ENCODE data around the gene CCDC50.

DNA sequence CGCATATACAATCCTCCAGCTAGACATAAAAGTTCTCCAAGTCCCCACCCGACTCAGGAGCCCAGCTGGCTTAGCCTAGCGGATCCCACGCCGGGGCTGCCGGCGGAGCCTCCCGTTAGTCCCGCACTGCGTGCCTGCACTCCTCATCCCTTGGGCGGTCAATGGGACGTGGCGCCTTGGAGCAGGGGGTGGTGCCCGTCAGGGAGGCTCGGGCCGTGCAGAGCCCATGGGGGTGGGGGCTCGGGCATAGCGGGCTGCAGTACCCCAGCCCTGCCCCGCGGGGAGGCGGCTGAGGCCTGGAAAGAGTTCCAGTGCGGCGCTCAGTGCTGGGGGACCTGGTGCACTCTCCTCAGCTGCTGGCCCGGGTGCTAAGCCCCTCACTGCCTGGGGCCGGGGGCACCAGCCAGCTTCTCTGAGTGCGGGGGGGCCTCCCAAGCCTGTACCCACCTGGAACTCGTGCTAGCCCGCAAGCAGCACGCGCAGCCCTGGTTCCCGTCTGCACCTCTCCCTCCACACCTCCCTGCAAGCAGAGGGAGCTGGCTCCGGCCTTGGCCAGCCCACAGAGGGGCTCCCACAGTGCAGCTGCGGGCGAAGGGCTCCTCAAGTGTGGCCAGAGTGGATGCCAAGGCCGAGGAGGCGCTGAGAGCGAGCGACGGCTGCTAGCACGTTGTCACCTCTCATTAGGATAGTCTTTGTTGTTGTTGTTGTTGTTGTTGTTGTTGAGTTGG, 12.2 kb upstream of the CCDC50 start:
- TF ChIP-seq POLR2A (IDR thresholded peaks at IDR 0.05; ENCODE audit: low read length) (no peak), GATA1 (IDR thresholded peaks at IDR 0.05; ENCODE audit: low read depth, low read length) (no peak)
